HepG2 (cell line): ENCODE data around the gene SCAMP3. TPM values are rescaled to one million over a fixed set of nuclear protein-coding genes. Genes with fewer than 3 reads are reported as not detected.

Experiments used
- ATAC-seq: fragments of 200-7000 bp; cut with Tn5 transposase; 3 replicates; pipeline ENCODE4 v1.9.1; 2020; ENCODE audit warnings: mild to moderate bottlenecking, moderate library complexity
- BruUV-seq: library from RNA; stranded (reverse); fragments of 400-500 nt; replicated peaks from 2 replicates; lab custom pipeline; 2021; lab: Mats Ljungman, UMichigan
- CTCF ChIA-PET: fragments of 300-600 bp; formaldehyde crosslinking; extraction: SDS; loops from one replicate; lab custom pipeline; 2021; ENCODE audit warnings: low total read pairs, inconsistent platforms, low intra/inter-chr PET ratio; lab: Yijun Ruan, JAX
- POLR2A ChIA-PET: fragments of 350-600 bp; sonication (Branson Sonifier 250); formaldehyde crosslinking; loops from one replicate; lab custom pipeline; 2020; ENCODE audit warnings: antibody characterized with exemption, inconsistent platforms; lab: Yijun Ruan, JAX
- DNase-seq: peaks from one replicate; pipeline ENCODE4 v3.0.0-alpha.2; 2015; ENCODE audit warnings: low spot score
- FAIRE-seq: peaks from 3 replicates; lab custom pipeline; 2011; peaks lifted over from hg19 to GRCh38; lab: Jason Lieb, UNC
- H2AFZ ChIP-seq: one replicate; pipeline ENCODE4 v1.6.1; 2011; ENCODE audit warnings: low read length, inconsistent platforms
- H3K27ac ChIP-seq: fragments of 300-600 bp; 3 replicates; pipeline ENCODE4 v1.8.0; 2011; ENCODE audit warnings: mixed run types, mild to moderate bottlenecking, mixed read lengths, low read length, inconsistent platforms; ENCODE audit not compliant: insufficient read depth; ENCODE audit errors: extremely low read length
- H3K27me3 ChIP-seq, 2 experiments: fragments of 200-600 bp in 1 of 2; 2 replicates in 1 of 2; 3 replicates in 1 of 2; pipeline versions ENCODE4 v1.6.0 to v1.8.0; 2011; ENCODE audit warnings: low read length in 2 of 2, mild to moderate bottlenecking in 2 of 2, moderate library complexity in 2 of 2, inconsistent platforms in 1 of 2; ENCODE audit not compliant: insufficient read depth in 2 of 2, control insufficient read depth in 1 of 2
- H3K36me3 ChIP-seq, 2 experiments: fragments of 200-600 bp in 1 of 2; replicated peaks in 1 of 2; 2 replicates in 1 of 2; 3 replicates in 1 of 2; pipeline versions ENCODE4 v1.5.1 to v1.8.0; 2011; ENCODE audit warnings: low read length in 2 of 2, inconsistent platforms in 1 of 2; ENCODE audit not compliant: insufficient read depth in 2 of 2, control insufficient read depth in 1 of 2
- H3K4me1 ChIP-seq: 2 replicates; pipeline ENCODE4 v1.5.1; 2012; ENCODE audit warnings: low read length, inconsistent platforms; ENCODE audit not compliant: insufficient read depth
- H3K4me2 ChIP-seq: 2 replicates; pipeline ENCODE4 v1.6.0; 2011; ENCODE audit warnings: low read depth, low read length, inconsistent platforms
- H3K4me3 ChIP-seq, 3 experiments: fragments of 200-600 bp in 1 of 3; sonication (generic), shearing (Covaris generic) in 1 of 3; replicated peaks in 1 of 3; 2 replicates each; pipeline ENCODE4 v1.5.1; 2011 to 2016; ENCODE audit warnings: low read length in 3 of 3, inconsistent platforms in 2 of 3, low read depth in 2 of 3, mild to moderate bottlenecking in 2 of 3, control low read depth in 1 of 3, mixed read lengths in 1 of 3; ENCODE audit not compliant: insufficient read depth in 1 of 3
- H3K79me2 ChIP-seq: one replicate; pipeline ENCODE4 v1.6.1; 2011; ENCODE audit warnings: low read length, inconsistent platforms; ENCODE audit not compliant: insufficient read depth
- H3K9ac ChIP-seq: 2 replicates; pipeline ENCODE4 v1.6.0; 2011; ENCODE audit warnings: mild to moderate bottlenecking, low read depth, low read length, inconsistent platforms; ENCODE audit not compliant: insufficient read depth
- H3K9me3 ChIP-seq: 2 replicates; pipeline ENCODE4 v1.5.1; 2012; ENCODE audit warnings: mild to moderate bottlenecking, low read length
- H4K20me1 ChIP-seq: 2 replicates; pipeline ENCODE4 v1.6.0; 2011; ENCODE audit warnings: inconsistent platforms, mild to moderate bottlenecking, low read length, moderate library complexity; ENCODE audit not compliant: insufficient read depth
- ATF6 ChIP-seq: sonication (generic); formaldehyde crosslinking; conservative IDR thresholded peaks from 2 replicates; pipeline ENCODE4 v1.4.0; 2020; ENCODE audit warnings: missing genetic modification reagents
- HNF4A ChIP-seq: sonication (generic); formaldehyde crosslinking; IDR thresholded peaks from 2 replicates; pipeline ENCODE4 v1.4.0; 2020; ENCODE audit warnings: missing genetic modification reagents
- IRF9 ChIP-seq: sonication (generic); formaldehyde crosslinking; IDR thresholded peaks from 2 replicates; pipeline ENCODE4 v1.8.0; 2022; ENCODE audit warnings: missing genetic modification reagents, mild to moderate bottlenecking, borderline replicate concordance
- NAIF1 ChIP-seq: sonication (generic); formaldehyde crosslinking; IDR thresholded peaks from 2 replicates; pipeline ENCODE4 v1.5.0; 2020; ENCODE audit warnings: mild to moderate bottlenecking, missing genetic modification reagents, borderline replicate concordance
- NR2F2 ChIP-seq: IDR thresholded peaks from 2 replicates; pipeline ENCODE4 v1.6.1; 2012; ENCODE audit warnings: low read depth, inconsistent platforms, borderline replicate concordance
- USF2 ChIP-seq, 2 experiments: sonication (generic) in 1 of 2; formaldehyde crosslinking in 1 of 2; IDR thresholded peaks; 2 replicates each; pipeline versions ENCODE4 v1.5.1 to v1.6.1; 2011 to 2020; ENCODE audit warnings: borderline replicate concordance in 1 of 2, low read depth in 1 of 2, low read length in 1 of 2, mild to moderate bottlenecking in 1 of 2, missing genetic modification reagents in 1 of 2, moderate library complexity in 1 of 2
- ZBTB25 ChIP-seq: IDR thresholded peaks from 2 replicates; pipeline ENCODE4 v1.6.1; 2018; ENCODE audit warnings: missing genetic modification reagents
- ZFP36L2 ChIP-seq: sonication (generic); formaldehyde crosslinking; IDR thresholded peaks from 2 replicates; pipeline ENCODE4 v1.4.0; 2020; ENCODE audit warnings: missing genetic modification reagents
- ZNF652 ChIP-seq: IDR thresholded peaks from 2 replicates; pipeline ENCODE4 v1.6.1; 2016; ENCODE audit warnings: low read depth, borderline replicate concordance
- ZNF7 ChIP-seq: IDR thresholded peaks from 2 replicates; pipeline ENCODE4 v1.6.1; 2016; ENCODE audit warnings: missing biosample characterization, missing genetic modification reagents
- ZNF749 ChIP-seq: sonication (generic); formaldehyde crosslinking; IDR thresholded peaks from 2 replicates; pipeline ENCODE4 v1.8.0; 2022; ENCODE audit warnings: mild to moderate bottlenecking, missing genetic modification reagents, moderate library complexity, borderline replicate concordance
- ZNF792 ChIP-seq: IDR thresholded peaks from 2 replicates; pipeline ENCODE4 v1.6.1; 2016
- ZUFSP ChIP-seq: sonication (generic); formaldehyde crosslinking; IDR thresholded peaks from 2 replicates; pipeline ENCODE4 v1.9.0; 2021; ENCODE audit warnings: missing genetic modification reagents, mild to moderate bottlenecking, borderline replicate concordance
- WGBS: methylation state at CpG from one replicate; pipeline ENCODE4 v1.1.6; 2017; ENCODE audit warnings: low lambda C conversion rate; 5-methylcytosine and 5-hydroxymethylcytosine counted together
- in situ Hi-C: cut with HindIII; loops from 2 replicates; pipeline ENCODE4 v1.10.0; 2017; ENCODE audit warnings: low pct_unique_long_range_greater_than_20kb; ENCODE audit not compliant: extremely low pct_ligation_motif_present
- intact Hi-C: fragments of 100-400 bp; cut with micrococcal nuclease; formaldehyde crosslinking; loops from one replicate; pipeline ENCODE4 v1.10.0; 2022; ENCODE audit not compliant: unreplicated experiment
- polyA plus RNA-seq, 8 experiments: library from polyadenylated mRNA; depleted of rRNA in 3 of 8; stranded (reverse) in 7 of 8; unstranded in 1 of 8; fragments of >200 nt; fragmentation: Illumina TruSeq in 4 of 8; extraction: Trizol in 4 of 8; gene quantifications; 2 replicates each; pipeline versions ENCODE4 v1.2.1 to v1.2.3, GENCODE V29; 2011 to 2016; ENCODE audit warnings: low read depth in 4 of 8, missing spikeins in 1 of 8, mixed read lengths in 1 of 8; ENCODE audit not compliant: insufficient read depth in 1 of 8
- total RNA-seq, 5 experiments: library from RNA; depleted of rRNA; stranded (reverse); fragments of >200 nt; fragmentation: Illumina TruSeq; extraction: Trizol; gene quantifications; 2 replicates each; pipeline ENCODE4 v1.2.3, GENCODE V29; 2016; ENCODE audit warnings: low read depth in 1 of 5

The SCAMP3 gene
- total and polyA plus RNA-seq, 2 of the 13 experiments (the other 11 are each of a cell fraction or from before 2014, with no cell fraction given), result 46.8 to 83.3 TPM

GRCh38 chr1:155268630-155269029, 6.5 kb upstream of the SCAMP3 start (continued):
- no peak for TF ChIP-seq ZNF749 (CRISPR knock-in tag)
- no peak for TF ChIP-seq HNF4A (CRISPR knock-in tag)
- TF ChIP-seq NAIF1 (CRISPR knock-in tag), result no peak
- no peak for TF ChIP-seq ZNF652 (CRISPR knock-in tag)
- no peak for TF ChIP-seq NR2F2
- no peak for TF ChIP-seq ZFP36L2 (CRISPR knock-in tag)
- TF ChIP-seq ZNF792 (CRISPR knock-in tag), result no peak
- TF ChIP-seq ATF6 (CRISPR knock-in tag), result no peak
- TF ChIP-seq ZNF7 (CRISPR knock-in tag), result no peak

GRCh38 chr1:155267373-155267772, 5.2 kb upstream of the SCAMP3 start:
- WGBS, result 100% methylated on average over 2 of the region's 2 CpGs
- Histone ChIP-seq H3K9me3 (no peaks in the 10 kb centered on the region), H4K20me1 (no peaks in the 10 kb centered on the region), H3K79me2 (peaks cover 22% of the 10 kb centered on the region), H2AFZ (no peak overlapping the region), H3K27ac (no peak overlapping the region), H3K9ac (no peak overlapping the region), H3K4me3 (no peak overlapping the region), H3K36me3 (peaks cover 32 to 74% of the 10 kb centered on the region in 2 experiments), H3K27me3 (no peaks in the 10 kb centered on the region), H3K4me1 (peaks cover 21% of the 10 kb centered on the region), H3K4me2 (no peak overlapping the region)
- BruUV-seq, result no TSS peak
- in situ Hi-C loops (no loop called here), intact Hi-C loops (no loop called here)
- CTCF ChIA-PET, result no interaction called here
- ATAC-seq (no peak), FAIRE-seq (no peak), DNase-seq (no peak)
- POLR2A ChIA-PET, result interaction anchor here (1.3 to 4.7 kb wide), 3 partner anchors 9 to 57 kb away, joined by 3 to 14 read pairs (median 10); partner anchors contain the start of gene HCN3
- TF ChIP-seq ZBTB25 (CRISPR knock-in tag) (no peak), USF2 (IDR thresholded peaks at IDR 0.05; ENCODE audit: low read depth, low read length) (no peak), USF2 (CRISPR knock-in tag; IDR thresholded peaks at IDR 0.05; ENCODE audit: borderline replicate concordance) (no peak), ZUFSP (CRISPR knock-in tag) (no peak), IRF9 (no peak)
